Caco-2 (cell line): ENCODE results near the gene CBARP. TPM values are rescaled to one million over a fixed set of nuclear protein-coding genes. Genes with fewer than 3 reads are reported as not detected.

ENCODE experiments used
- BruUV-seq: library from RNA; stranded (reverse); fragments of 400-500 nt; replicated peaks from 2 replicates; lab custom pipeline; 2021; lab: Mats Ljungman, UMichigan
- CTCF ChIA-PET: fragments of 300-600 bp; sonication (Branson Sonifier 250); formaldehyde crosslinking; loops from one replicate; lab custom pipeline; 2022; ENCODE audit warnings: antibody characterized with exemption; lab: Charles Lee
- POLR2A ChIA-PET: fragments of 300-600 bp; sonication (Branson Sonifier 250); formaldehyde crosslinking; loops from one replicate; lab custom pipeline; 2022; ENCODE audit warnings: antibody characterized with exemption; lab: Charles Lee
- DNase-seq, 2 experiments: peaks; one replicate each; pipeline versions ENCODE4 v3.0.0 to v3.0.0-alpha.2; 2020 to 2022
- H3K27me3 ChIP-seq: replicated peaks from 2 replicates; pipeline ENCODE4 v1.6.0; 2011; ENCODE audit warnings: low read length; ENCODE audit not compliant: control insufficient read depth, insufficient read depth
- H3K36me3 ChIP-seq: 2 replicates; pipeline ENCODE4 v1.5.1; 2011; ENCODE audit warnings: low read length; ENCODE audit not compliant: control insufficient read depth, insufficient read depth
- H3K4me1 ChIP-seq: fragments of 250-450 bp; sonication (Bioruptor Pico); 2 replicates; pipeline ENCODE4 v1.5.1; 2020; ENCODE audit warnings: mild to moderate bottlenecking
- H3K4me3 ChIP-seq: 2 replicates; pipeline ENCODE4 v1.5.1; 2011; ENCODE audit warnings: low read depth, mild to moderate bottlenecking, control low read depth, low read length
- H3K9me3 ChIP-seq: fragments of 250-450 bp; sonication (Bioruptor Pico); 2 replicates; pipeline ENCODE4 v1.5.1; 2020; ENCODE audit warnings: mild to moderate bottlenecking, moderate library complexity
- H3K27ac Mint-ChIP-seq: one replicate; pipeline ENCODE4 v1.8.0; 2022; ENCODE audit warnings: mixed read lengths; ENCODE audit not compliant: unreplicated experiment
- H3K27me3 Mint-ChIP-seq: one replicate; pipeline ENCODE4 v1.8.0; 2022; ENCODE audit warnings: mixed read lengths; ENCODE audit not compliant: insufficient read depth, unreplicated experiment
- H3K36me3 Mint-ChIP-seq: one replicate; pipeline ENCODE4 v1.8.0; 2022; ENCODE audit warnings: mild to moderate bottlenecking, mixed read lengths; ENCODE audit not compliant: insufficient read depth, unreplicated experiment
- H3K4me1 Mint-ChIP-seq: one replicate; pipeline ENCODE4 v1.8.0; 2022; ENCODE audit warnings: low read depth, mixed read lengths; ENCODE audit not compliant: unreplicated experiment
- H3K4me3 Mint-ChIP-seq: one replicate; pipeline ENCODE4 v1.8.0; 2022; ENCODE audit warnings: mild to moderate bottlenecking, moderate library complexity, mixed read lengths; ENCODE audit not compliant: unreplicated experiment
- H3K9me3 Mint-ChIP-seq: one replicate; pipeline ENCODE4 v1.8.0; 2022; ENCODE audit warnings: mixed read lengths; ENCODE audit not compliant: unreplicated experiment
- CTCF ChIP-seq, 2 experiments: fragments of 200-600 bp in 1 of 2; IDR thresholded peaks; 1 replicate in 1 of 2; 2 replicates in 1 of 2; pipeline versions ENCODE4 v1.5.1 to v1.8.0; 2011 to 2022; ENCODE audit warnings: antibody characterized with exemption in 1 of 2, control low read depth in 1 of 2, inconsistent platforms in 1 of 2, low read depth in 1 of 2, low read length in 1 of 2, mild to moderate bottlenecking in 1 of 2, moderate library complexity in 1 of 2; ENCODE audit not compliant: insufficient read depth in 1 of 2, severe bottlenecking in 1 of 2, unreplicated experiment in 1 of 2
- intact Hi-C: fragments of 100-400 bp; cut with micrococcal nuclease; formaldehyde crosslinking; loops from one replicate; pipeline ENCODE4 v1.10.0; 2022; ENCODE audit not compliant: unreplicated experiment
- total RNA-seq: library from RNA; stranded (reverse); gene quantifications from 2 replicates; pipeline ENCODE4 v1.2.3, GENCODE V29; 2022

CBARP gene
- total RNA-seq, 1 experiment from 2014 or later: 7.3 TPM

GRCh38 chr19:1249990-1250436 is 12.2 kb upstream of the CBARP start:
- Histone ChIP-seq H3K27me3 (no peaks in the 10 kb centered on the region), H3K4me1 (peaks cover 35% of the 10 kb centered on the region), H3K36me3 (peaks cover 10% of the 10 kb centered on the region), H3K9me3 (no peaks in the 10 kb centered on the region), H3K4me3 (peak overlapping the region; percentile 62)
- ChIA-PET CTCF (no interaction called here), POLR2A (interaction anchor here (1.6 kb wide), 1 partner anchor 19 kb away, joined by 21 read pairs; the partner anchor contains the start of gene CIRBP)
- peak overlapping the region; percentile 96 for H3K4me3 Mint-ChIP-seq
- BruUV-seq: no TSS peak
- intact Hi-C loops: loop anchor here (1.0 kb wide), 1 partner anchor 19 kb away; the partner anchor contains the start of gene CIRBP
- TF ChIP-seq CTCF (IDR thresholded peaks at IDR 0.05; ENCODE audit: insufficient read depth in 1 of 2, low read depth in 1 of 2, low read length in 1 of 2, severe bottlenecking in 1 of 2, unreplicated experiment in 1 of 2): no peak
- H3K27ac Mint-ChIP-seq: no peak overlapping the region
- peaks cover 6% of the 10 kb centered on the region for H3K4me1 Mint-ChIP-seq
- no peaks in the 10 kb centered on the region for H3K27me3 Mint-ChIP-seq
- H3K9me3 Mint-ChIP-seq: no peaks in the 10 kb centered on the region
- DNase-seq: no peak
- H3K36me3 Mint-ChIP-seq: peaks cover 76% of the 10 kb centered on the region

DNA sequence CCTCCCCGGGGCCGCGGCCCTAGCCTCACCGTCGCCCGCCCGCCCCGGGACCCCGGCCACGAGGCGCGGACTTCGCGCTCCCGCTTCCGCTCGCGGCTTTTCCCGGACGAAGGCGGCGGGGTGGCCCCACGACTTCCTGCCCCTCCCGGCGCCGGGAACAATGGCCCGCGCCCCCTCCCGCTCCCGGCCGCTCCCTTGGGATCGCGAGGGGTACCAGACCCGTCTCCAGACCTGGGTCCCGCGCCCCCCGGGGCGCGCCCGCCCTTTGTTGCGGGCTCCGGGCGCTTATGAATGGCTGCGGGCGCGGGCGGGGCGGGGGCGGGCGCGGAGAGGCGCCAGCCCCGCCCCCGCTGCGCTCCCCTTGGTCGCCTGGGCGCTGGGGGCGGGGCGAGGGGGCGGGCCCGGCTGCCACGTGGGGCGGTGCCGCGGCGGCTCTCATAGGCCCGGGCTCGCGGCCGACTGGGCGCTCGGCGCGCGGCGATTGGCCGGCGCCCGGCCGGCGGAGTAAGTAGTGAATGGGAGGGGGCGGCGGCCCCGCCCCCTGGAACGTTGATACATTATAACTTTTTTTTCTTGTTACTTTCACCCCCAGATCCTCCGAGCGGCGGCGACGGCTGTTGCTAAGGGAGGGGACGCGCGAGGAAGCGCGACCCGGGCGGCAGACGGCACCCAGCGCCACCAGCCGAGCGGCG is 11.6 kb upstream of the CBARP start:
- no peaks in the 10 kb centered on the region for H3K27me3 Mint-ChIP-seq
- H3K27ac Mint-ChIP-seq: no peak overlapping the region
- ChIA-PET POLR2A (interaction anchor here (0.6 to 1.6 kb wide), 4 partner anchors 16 to 204 kb away, joined by 3 to 21 read pairs (median 4); partner anchors contain the start of gene CIRBP), CTCF (interaction anchor here (0.6 kb wide), 1 partner anchor 19 kb away, joined by 3 read pairs; no protein-coding TSS in a partner anchor)
- peak; percentile 92 for DNase-seq
- peak overlapping the region; percentile 96 for H3K4me3 Mint-ChIP-seq
- Histone ChIP-seq H3K4me1 (peaks cover 35% of the 10 kb centered on the region), H3K36me3 (peaks cover 5% of the 10 kb centered on the region), H3K9me3 (no peaks in the 10 kb centered on the region), H3K4me3 (peak overlapping the region; percentile 88), H3K27me3 (no peaks in the 10 kb centered on the region)
- peaks cover 70% of the 10 kb centered on the region for H3K36me3 Mint-ChIP-seq
- no TSS peak for BruUV-seq
- intact Hi-C loops: loop anchor here (1.0 kb wide), 1 partner anchor 20 kb away; the partner anchor contains the start of gene CIRBP
- H3K9me3 Mint-ChIP-seq: no peaks in the 10 kb centered on the region
- TF ChIP-seq CTCF (IDR thresholded peaks at IDR 0.05; ENCODE audit: insufficient read depth in 1 of 2, low read depth in 1 of 2, low read length in 1 of 2, severe bottlenecking in 1 of 2, unreplicated experiment in 1 of 2): no peak
- H3K4me1 Mint-ChIP-seq: peaks cover 6% of the 10 kb centered on the region

GRCh38 chr19:1248786-1249297 is 11.0 kb upstream of the CBARP start:
- peaks cover 4% of the 10 kb centered on the region for H3K36me3 ChIP-seq
- no peaks in the 10 kb centered on the region for H3K27me3 ChIP-seq
- H3K9me3 Mint-ChIP-seq: no peaks in the 10 kb centered on the region
- TSS peak; percentile 45 for BruUV-seq
- no peaks in the 10 kb centered on the region for H3K27me3 Mint-ChIP-seq
- H3K4me1 ChIP-seq: peaks cover 35% of the 10 kb centered on the region
- CTCF ChIA-PET: interaction anchor here (0.6 kb wide), 1 partner anchor 20 kb away, joined by 3 read pairs; no protein-coding TSS in a partner anchor
- peak overlapping the region; percentile 88 for H3K4me3 ChIP-seq
- H3K36me3 Mint-ChIP-seq: peaks cover 66% of the 10 kb centered on the region
- H3K9me3 ChIP-seq: no peaks in the 10 kb centered on the region
- H3K27ac Mint-ChIP-seq: peak overlapping the region; percentile 75
- intact Hi-C loops: loop anchor here (1.0 kb wide), 1 partner anchor 20 kb away; the partner anchor contains the start of gene CIRBP
- peak; percentile 84 to 86 for DNase-seq
- H3K4me1 Mint-ChIP-seq: peaks cover 6% of the 10 kb centered on the region
- TF ChIP-seq CTCF (IDR thresholded peaks at IDR 0.05; ENCODE audit: insufficient read depth in 1 of 2, low read depth in 1 of 2, low read length in 1 of 2, severe bottlenecking in 1 of 2, unreplicated experiment in 1 of 2): peak; percentile 40 to 87
- peak overlapping the region; percentile 96 for H3K4me3 Mint-ChIP-seq
- POLR2A ChIA-PET: interaction anchor here (0.6 to 1.6 kb wide), 4 partner anchors 17 to 205 kb away, joined by 3 to 21 read pairs (median 4); partner anchors contain the start of gene CIRBP
